NCI-H2196 (cell line): Measurements from ENCODE around the gene HACE1.
A peak's percentile ranks its signal among the peaks of the same experiment; 100 is the strongest.
"Not testable (repeated sequence)": the region's sequence is repeated elsewhere in the genome, so short reads cannot be mapped to it uniquely, and the experiment has no call there.

Experiments used
- DNase-seq: peaks from one replicate; lab custom pipeline; 2025; ENCODE audit not compliant: unreplicated experiment; lab: John Stamatoyannopoulos, UW

Gene HACE1

DNA sequence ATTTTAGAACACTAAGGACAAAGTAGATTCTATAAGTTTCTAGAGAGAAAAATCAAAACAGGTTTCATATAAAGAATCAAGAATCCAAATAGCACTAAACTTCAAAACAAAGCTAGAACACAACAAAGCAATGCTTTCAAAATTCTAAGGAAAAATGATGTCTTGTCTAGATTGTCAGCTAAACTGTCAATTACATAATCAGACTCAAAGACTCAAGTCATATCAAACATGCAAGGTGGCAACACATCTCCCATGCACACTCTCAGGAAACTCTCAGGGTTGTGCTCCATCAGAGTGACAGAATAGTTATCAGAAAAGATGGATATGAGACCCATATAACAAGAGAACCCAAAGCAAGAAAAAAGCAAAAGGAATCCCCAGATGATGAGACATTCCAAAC, 23.9 kb downstream of the HACE1 start:
- no peak for DNase-seq

DNA sequence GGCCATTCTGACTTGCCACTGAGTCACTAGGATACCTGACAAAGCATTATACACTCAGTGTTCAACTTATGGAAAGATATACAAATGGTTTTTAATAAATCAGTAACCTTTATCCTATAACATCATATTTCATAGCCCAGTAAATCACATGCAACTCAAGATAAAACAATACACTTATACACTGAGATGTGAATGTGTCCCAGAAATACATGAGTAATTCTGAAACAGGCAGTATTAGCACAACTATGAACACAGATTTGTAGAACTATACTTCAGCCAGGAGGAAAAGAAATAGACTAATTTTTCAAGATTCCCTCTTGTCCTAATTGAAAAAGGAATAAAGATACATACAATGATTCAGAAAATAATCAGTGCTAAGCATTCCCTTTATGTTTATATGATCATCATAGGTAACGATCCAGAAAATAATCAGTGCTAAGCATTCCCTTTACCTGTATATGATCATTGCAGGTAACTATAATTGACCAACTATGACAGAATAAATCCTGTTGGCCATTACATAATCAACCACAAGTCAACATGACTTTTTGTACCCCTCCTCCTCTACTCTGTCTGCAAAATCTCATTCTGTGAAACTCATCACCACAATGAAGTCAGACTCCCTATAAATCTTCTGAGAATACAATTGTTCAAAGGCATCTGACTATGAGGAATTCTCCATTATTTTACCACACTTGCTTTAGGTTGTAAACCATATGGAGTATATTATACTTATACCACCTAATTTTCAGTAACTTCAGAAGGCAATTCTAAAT, 30.3 kb downstream of the HACE1 start:
- no peak for DNase-seq

DNA sequence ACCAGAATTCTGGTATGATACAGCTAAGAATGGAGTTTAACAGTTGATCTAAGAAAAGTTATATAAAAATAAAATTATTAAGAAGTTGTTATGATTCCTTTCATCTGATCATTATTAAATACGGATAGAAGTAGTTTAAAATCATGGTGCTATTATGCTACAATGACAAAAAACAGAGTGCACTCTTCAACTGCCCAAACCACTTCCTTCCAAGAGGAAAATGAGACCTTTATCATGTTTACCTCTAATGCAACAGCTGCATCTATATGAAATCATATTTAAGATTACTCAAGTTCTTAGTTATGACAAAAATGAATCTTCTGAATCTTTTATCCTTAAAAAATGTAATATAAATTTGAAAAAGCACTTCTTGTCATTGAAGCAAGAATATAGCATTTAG, 31.2 kb downstream of the HACE1 start:
- DNase-seq = no peak

DNA sequence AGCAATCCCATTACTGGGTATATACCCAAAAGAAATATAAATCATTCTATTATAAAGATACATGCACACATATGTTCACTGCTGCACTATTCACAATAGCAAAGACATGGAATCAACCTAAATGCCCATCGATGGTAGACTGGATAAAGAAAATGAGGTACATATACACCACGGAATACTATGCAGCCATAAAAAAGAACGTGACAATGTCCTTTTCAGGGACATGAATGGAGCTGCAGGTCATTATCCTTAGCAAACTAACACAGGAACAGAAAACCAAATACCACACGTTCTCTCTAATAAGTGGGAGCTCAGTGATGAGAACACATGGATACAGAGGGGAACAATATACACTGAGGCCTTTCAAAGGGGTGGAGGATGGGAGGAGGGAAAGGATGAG, 38.9 kb downstream of the HACE1 start:
- DNase-seq = not testable (repeated sequence)

DNA sequence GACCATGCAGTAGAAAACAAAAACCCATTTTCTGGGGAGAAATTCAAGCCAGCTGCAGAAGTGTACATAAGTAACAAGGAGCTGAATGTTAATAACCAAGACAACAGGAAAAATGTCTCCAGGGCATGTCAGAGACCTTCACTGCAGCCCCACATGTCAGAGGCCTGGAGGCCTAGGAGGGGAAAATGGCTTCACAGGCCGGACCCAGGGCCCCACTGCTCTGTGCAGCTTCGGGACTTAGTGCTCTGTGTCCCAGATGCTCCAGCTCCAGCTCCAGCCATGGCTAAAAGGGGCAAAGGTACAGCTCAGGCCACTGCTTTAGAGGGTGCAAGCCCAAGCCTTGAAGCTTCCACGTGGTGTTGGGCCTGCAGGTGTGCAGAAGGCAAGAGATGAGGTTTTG, 43.6 kb downstream of the HACE1 start:
- DNase-seq = no peak

DNA sequence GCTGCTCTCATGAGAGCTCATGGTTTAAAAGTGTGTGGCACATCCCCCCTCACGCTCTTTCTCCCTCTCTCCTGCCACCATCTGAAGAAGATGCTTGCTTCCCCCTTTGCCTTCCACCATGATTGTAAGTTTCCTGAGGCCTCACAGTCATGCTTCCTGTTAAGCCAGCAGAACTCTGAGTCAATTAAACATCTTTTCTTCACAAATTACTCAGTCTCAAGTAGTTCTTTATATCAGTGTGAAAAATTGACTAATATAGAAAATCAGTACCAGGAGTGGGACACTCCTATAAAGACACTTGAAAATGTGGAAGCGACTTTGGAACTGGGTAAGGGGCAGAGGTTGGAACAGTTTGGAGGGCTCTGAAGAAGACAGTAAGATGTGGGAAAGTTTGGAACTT, 45.0 kb downstream of the HACE1 start:
- no peak for DNase-seq

DNA sequence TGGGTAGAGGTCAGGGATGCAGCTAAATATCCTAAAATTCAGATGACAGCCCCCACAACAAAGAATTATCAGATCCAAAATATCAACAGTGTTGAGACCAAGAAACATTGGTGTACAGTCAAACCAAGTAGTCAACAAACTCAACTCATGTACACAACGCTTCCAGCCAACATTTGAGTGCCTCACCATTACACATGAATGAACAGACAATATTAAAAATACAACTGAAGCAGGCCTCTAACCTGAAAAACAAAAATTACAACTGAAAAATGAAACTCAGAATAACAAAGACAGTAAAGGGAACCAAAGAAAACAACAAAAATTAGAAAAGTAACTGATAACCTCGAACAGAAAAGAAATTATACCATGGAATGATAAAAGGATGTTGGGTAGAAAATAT, 46.2 kb downstream of the HACE1 start:
- DNase-seq = no peak

DNA sequence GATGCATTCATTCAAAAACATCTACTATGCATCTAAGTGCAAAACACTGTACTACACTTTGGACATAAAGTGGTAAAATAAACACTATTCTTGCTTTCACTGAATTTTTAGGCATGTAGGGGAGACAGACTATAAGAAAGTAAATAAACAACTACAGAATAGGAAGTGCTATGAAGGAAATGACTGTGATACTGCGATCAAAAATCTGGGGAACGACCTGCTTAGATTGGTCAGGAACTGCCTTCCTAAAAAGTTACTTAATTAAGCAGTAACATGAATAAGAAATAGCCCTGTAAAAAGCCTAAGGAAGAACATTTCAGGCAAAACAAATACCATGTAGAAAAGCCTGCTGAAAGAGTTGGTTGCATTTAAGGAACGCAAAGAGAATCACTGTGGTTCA, 50.6 kb downstream of the HACE1 start:
- DNase-seq = no peak

DNA sequence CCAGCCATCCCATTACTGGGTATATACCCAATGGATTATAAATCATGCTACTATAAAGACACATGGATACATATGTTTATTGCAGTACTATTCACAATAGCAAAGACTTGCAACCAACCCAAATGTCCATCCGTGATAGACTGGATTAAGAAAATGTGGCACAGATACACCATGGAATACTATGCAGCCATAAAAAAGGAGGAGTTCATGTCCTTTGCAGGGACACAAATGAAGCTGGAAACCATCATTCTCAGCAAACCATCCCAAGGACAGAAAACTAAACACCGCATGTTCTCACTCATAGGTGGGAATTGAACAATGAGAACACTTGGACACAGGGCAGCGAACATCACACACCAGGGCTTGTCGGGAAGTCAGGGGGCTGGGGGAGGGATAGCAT, 54.4 kb downstream of the HACE1 start:
- DNase-seq = not testable (repeated sequence)

DNA sequence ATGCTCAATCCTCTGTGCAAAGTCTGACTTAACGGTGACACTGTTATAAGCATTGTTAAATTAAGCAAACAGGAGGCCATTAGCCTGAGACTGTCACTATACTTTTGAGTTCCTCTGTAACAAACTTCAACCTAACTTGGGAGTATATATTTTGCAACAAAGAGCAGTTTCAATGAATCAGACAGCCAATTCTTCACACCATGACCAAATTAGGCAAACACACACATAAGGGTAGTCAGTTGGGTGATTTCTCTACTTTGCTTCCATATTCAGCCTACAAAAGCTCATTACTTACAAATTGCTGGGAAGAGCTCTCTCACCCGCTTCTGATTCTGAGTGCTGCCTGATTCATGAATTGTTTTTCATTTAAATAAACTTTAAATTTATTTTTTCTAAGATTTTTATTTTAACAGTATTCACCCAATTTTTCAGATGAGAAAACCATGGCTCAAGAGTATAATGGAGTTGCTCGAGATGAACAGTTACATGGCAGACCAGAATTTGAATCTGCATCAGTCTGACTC, 60.5 kb downstream of the HACE1 start:
- no peak for DNase-seq

DNA sequence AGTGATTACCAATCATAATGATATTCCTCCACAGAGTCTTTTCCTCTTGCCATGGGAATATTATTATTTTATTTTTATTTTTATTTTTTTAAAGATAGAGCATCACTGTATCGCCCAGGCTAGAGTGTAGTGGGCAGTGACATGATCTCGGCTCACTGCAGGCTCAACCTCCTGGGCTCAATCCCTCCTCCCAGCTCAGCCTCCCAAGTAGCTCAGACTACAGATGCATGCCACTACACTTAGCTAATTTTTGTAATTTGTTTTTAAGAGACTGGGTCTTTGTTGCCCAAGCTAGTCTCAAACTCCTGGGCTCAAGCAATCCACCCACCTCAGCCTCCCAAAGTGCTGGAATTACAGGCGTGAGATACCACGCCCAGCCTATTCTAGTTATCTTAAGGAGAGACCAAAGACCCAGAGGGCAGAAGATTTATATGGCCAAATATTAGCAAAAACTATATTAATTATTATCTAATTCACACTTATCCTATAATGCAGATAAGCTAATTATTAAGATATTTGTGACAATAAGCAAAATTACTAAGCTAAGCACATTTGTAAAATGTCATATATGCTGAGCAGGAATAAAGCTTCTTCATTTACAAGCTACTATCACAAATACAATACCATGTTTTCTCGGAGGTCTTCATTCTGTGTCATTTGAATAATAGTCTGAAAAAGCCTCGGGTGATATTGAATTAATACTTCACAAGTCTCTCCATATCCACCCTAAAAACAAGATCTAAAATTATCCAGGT, 63.5 kb downstream of the HACE1 start:
- DNase-seq = no peak

DNA sequence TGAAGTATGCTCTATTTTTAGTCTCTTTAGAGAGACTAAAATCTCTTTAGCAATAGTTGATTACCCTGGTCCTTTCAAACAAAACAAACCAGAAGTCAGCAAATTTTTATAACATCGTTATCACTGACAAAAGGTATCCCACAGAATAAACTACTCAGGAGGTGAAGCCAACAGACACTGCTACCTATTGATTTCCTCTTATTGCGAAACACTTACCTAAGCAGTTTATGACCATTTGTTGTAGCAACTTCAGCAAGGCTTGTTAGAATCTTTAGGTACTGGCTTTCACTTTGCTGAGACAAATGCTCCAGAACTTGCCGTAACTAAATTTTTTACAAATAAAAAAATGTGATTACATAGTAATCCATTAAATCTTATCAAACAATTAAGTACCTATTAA, 64.4 kb downstream of the HACE1 start:
- DNase-seq = no peak

DNA sequence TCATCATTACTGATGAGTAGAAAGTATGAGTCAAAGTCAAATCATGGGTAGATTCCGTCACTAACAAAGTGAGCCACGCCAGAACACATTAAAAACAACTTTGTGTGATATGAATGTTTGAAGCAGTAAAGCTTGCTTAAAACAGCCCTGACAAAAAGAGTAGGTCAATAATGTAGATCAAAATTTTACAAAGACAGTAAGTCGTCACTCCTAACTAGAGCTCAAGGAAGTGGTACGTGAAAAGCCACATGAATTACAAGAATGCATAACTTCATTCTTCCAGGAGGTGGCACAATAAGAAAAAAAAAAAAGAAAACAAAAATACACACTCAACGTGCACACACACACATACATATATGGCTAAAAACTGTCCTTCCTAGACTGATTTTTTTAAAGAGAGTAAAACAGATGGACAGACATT, 69.9 kb downstream of the HACE1 start:
- no peak for DNase-seq

DNA sequence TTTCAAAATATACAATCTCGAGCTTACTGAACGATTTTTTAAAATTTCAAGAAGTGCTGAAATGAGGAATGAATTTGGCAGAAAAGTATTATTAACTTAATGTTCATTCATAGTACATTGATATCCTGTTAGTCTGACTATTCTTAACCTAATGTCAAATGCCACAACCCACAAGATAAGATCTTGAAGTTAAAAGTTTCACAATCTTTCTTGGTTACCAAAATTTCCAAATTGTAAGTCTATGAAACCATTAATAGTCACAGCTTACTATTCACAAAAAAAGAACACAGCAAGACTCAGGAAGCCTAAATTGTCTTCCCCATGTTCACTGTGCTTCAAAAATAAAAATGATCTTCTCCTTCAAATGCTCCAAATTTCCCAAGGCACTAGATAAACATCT, 71.3 kb downstream of the HACE1 start:
- no peak for DNase-seq

DNA sequence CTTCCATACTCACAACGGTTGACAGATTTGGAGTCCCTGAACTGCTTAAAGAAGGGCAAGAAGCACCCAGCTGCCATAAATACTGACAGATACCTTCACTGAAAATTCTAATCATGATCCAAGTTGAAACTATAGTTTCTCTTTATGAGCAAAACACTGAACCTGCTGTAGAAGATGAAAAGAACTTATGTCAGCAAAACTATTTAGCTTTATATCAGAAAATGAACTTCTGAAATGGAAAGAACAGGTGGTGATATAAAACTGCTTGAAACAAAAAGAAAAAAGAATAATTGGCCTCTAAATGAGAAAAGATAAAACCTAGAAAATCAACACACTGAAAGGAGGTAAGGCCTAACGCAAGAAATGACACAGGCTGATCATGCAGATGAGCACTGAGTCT, 72.4 kb downstream of the HACE1 start:
- DNase-seq = no peak

DNA sequence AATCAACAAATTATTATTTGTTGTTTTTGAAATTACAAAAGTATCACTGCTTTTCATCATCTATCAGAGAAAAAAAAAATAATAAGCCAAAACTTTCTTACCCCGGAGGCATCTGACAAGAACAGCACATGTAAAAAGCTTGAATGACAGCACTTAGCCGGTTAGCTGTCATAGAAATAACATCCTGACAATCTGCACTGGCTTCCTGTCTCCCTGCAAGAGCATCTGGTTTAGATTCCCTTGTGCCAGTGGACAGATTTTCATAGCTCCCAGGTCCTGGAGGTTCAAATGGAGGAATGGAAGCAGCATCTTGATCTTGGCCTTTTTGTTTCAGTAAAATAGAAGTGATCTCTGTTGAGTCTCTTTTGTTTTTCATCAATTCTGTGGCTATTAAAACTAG, 74.8 kb downstream of the HACE1 start:
- DNase-seq = no peak

DNA sequence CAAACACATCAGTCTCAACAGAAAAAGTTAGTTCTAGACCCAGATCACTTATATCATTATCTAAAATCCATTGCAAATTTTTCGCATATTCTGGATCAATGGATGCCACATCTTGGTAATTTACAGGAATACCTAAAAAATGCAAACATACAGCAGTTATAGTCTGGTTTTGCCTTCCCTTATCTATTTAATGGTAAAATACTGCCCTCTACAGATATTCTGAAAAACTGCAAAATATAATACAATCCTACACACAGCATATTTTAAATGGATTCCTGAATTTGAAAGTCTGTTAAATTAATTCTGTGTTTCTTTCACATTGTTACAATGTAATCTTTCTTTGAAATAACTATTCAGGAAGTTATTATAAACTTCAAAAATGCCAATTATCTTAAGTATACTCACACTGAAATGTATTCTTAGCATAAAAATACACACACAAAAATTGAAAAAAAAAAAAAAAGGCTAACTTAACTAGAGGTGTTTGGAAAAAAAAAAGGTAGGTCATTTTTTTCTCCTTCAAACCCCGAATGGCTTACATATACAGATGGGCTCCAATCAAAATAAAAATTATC, 88.4 kb downstream of the HACE1 start:
- peak; percentile 5 for DNase-seq

DNA sequence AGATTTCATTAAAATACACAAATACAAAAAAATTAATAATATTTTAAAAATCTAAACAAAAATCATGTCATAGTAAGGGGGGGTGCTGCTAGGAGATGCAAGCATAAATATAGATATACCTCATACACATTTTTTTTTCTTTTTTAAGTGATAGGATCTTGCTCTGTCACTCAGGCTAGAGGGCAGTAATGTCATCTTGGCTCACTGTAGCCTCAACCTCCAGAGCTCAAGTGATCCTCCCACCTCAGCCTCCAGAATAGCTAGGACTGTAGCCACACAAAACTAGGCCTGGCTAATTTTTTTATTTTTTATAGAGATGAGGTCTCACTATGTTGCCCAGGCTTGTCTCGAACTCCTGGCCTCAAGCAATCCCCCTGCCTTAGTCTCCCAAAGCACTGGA, 90.8 kb downstream of the HACE1 start:
- no peak for DNase-seq

DNA sequence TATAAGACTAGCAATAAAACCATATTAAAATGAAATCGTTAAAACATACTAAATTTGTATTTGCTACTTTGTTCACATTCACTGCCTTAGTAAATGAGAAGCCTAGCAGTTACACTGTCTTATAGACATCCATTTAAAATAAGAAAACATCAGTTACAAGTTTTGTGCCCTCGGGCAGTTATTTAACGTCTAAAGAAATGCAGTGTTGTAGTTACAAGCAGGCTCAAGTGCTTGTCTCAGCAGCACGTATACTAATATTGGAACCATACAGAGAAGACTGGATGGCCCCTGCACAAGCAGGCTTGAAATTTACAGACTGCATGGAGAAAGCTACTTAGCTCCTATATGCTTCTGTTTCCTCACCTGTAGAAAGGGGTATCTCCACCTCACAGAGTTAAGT, 93.1 kb downstream of the HACE1 start:
- no peak for DNase-seq

DNA sequence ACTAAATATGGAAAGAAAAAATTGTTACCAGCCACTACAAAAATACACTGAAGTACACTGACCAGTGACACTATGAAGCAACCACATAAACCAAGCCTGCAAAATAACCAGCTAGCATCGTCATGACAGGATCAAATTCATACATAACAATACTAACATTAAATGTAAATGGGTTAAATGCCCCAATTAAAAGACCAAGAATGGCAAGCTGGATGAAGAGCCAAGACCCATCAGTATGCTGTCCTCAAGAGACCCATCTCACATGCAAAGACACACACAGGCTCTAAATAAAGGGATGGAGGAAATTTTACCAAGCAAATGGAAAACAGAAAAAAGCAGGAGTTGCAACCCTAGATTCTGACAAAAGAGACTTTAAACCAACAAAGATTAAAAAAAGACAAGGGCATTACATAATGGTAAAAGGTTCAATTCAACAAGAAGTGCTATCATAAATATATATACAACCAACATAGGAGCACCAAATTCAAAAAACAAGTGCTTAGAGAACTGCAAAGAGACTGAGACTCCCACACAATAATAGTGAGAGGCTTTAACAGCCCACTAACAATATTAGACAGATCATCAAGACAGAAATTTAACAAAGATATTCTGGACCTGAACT, 104.8 kb downstream of the HACE1 start:
- no peak for DNase-seq

DNA sequence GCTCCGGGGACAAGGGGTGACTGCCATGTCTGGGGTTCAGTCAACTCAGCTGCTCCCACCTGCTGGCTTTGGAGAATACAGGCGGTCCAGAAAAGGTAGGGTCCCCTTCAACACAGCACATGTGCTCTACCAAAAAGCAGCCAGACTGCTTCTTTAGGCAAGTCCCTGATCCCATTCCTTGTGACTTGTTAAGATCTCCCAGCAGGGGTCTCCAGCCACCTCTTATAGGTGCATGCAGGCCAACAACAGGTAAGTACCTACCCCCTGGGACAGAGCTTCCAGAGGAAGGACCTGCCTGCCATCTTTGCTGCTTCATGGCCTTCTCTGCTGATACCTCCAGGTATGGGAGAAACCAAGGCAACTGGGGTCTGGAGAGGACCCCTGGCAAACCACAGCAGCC, 106.5 kb downstream of the HACE1 start:
- no peak for DNase-seq

DNA sequence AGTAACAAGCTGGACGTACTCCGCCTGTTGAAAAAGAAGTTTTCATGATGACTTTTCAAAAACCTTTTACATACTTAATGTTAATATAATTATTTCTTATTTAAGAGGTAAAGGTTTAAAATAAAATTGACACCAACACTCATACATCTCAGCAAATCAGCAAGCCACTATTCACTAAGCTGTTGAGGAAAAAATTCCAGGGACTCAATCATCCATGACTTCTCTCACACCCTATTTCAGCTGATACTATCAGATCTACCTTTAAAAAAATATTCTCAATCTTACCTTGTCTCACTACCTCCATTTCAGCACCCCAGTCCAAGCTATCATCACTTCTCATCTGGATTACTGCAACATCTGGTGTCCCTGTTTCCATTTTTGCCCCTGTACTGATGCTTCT, 109.3 kb downstream of the HACE1 start:
- DNase-seq = no peak
